HG03064 (cell line): ENCODE results near the gene RNF157.
"Not testable (repeated sequence)": the region's sequence is repeated elsewhere in the genome, so short reads cannot be mapped to it uniquely, and the experiment has no call there.

ENCODE experiments used
- ATAC-seq: cut with Tn5 transposase; IDR thresholded peaks from one replicate; pipeline ENCODE4 v1.9.1; 2021; ENCODE audit warnings: low read depth; ENCODE audit not compliant: unreplicated experiment

The RNF157 gene

GRCh38 chr17:76270770-76271668, 30.7 kb upstream of the RNF157 start:
- ATAC-seq: no peak

- ATAC-seq: no peak
These were observed 29.9 kb upstream of the RNF157 start for GRCh38 chr17:76270127-76270592.

DNA sequence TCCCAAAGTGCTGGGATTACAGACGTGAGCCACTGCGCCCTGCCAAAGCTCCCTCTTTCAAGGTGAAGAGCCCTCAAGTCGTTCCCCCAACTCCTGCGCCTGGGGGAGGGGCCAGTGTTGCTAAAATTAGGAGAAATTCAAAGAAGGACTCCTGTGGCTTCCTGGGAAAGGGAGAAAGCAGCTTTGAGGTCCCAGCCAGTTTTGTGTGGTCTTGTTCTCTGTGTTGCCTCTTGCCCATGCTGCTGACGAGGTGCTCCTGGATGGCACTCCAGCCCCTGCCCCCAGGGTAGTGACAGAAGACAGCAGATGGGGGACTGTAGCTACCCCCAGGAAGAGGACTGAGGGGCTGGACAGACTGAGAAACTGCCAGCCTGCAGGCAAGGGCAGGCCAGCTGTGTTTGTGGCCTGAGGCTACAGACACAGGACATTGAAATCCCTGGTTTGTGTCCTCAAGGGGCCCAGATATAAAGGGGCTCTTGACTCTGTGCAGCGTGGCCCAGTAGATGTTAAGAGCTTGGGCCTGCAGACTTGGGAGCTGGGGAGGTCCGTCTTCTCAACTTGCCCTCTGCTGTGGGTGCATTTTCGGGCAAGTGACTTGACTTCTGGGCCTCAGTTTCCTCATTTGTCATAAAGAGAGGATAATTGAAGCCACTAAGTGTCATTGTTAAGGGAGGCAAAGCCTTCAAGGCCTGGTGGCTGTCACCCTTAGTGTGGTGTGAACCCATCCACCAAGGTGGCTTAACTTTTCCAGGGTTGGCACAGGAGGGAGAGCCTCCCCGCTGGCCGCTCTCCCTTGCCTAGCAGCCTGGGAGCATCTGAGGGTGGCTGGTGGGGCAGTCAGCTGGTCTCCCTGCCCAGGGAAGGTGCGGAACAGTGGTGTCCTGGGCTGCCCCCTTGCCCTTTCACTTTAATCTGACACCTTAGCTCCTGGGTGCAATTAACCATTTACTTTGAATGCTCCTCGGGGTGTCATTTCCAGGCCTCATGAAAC, 29.0 kb upstream of the RNF157 start:
- no peak for ATAC-seq

GRCh38 chr17:76268015-76268749, 27.9 kb upstream of the RNF157 start:
- ATAC-seq: no peak

- ATAC-seq: not testable (repeated sequence)
These were observed 27.3 kb upstream of the RNF157 start for GRCh38 chr17:76267581-76268001.

DNA sequence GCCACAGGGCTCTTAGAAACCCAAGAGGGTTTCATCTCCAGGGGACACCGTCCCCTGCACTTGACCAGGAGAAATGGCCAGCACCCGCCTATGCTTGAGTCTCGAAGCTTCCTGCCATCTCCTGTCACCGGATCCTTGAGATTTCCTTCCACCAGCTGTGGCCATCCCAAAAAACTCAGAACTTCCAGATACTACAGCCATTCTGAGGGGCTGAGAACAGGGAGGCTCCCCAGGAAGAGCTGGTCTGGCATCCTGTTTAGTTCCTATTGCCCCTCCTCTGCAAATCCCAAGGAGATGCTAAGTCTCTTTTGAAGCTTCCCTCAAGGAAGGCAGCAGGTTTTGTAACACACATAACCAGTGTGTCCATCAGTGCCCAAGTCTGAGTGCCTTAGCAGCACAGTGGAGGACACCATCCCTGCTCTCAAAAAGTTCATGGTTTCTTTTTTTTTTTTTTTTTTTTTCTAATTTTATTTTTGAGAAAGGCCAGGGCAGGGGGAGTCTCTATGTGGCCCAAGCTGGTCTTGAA, 26.8 kb upstream of the RNF157 start:
- no peak for ATAC-seq

DNA sequence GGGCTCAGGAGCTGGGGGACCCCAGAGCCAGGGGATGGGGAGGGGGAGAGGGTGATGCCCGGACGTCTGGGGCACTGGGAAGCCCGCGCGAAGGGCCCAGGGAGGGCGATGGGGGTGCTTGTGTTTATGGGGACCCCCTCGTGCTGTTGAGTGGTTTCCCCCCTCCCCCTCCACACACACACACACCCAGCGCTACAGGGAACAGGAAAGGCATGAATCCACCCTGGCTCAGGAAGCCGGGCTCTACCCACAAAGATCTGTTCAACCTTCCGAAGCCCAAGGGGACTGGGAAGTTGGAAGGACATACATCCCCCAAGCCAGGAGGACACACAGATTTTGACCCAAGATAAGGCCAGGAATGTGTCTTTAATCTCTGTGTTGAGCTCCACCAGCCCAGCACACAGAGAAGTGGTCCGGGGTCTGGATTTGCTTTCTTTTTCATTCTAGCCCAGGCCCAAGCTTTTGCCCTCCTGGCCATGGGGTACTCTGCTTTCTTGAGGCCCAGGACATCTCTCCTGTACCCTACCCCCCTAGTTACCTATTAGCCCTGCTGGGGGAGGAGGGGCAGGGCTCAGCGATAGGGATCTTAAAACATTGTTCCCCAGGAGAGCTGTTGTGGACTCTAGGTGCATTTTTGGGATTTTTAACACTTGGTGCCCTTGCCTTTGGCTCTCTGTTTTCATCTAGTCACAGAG, 26.1 kb upstream of the RNF157 start:
- no peak for ATAC-seq

- no peak for ATAC-seq
These were observed 25.4 kb upstream of the RNF157 start for GRCh38 chr17:76265624-76266243.

- peak; percentile 54 for ATAC-seq
These were observed 24.7 kb upstream of the RNF157 start, which contains the start of gene UBALD2 for GRCh38 chr17:76264755-76265623. Gene UBALD2, plus strand, starts transcription at chr17:76265348. Its CDS starts 158 bp downstream, at chr17:76265506.

DNA sequence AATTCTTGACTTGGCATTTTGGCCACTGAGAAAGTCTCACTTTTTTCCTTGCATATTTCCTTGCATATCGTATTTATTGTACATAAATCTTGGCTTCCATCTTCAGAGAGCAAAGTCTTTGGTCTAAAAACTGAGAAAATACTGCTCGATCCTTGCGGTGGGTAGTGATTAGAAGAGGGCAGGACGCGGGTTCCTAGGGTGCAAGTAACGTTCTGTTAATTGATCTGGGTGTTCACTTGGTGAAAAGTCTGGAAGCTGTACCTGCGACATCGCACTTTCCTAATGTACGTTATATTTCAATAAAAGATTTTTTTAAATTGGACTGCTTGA, 24.1 kb upstream of the RNF157 start:
- peak; percentile 5 for ATAC-seq

- ATAC-seq: no peak
These were observed 23.6 kb upstream of the RNF157 start for GRCh38 chr17:76263896-76264295.

DNA sequence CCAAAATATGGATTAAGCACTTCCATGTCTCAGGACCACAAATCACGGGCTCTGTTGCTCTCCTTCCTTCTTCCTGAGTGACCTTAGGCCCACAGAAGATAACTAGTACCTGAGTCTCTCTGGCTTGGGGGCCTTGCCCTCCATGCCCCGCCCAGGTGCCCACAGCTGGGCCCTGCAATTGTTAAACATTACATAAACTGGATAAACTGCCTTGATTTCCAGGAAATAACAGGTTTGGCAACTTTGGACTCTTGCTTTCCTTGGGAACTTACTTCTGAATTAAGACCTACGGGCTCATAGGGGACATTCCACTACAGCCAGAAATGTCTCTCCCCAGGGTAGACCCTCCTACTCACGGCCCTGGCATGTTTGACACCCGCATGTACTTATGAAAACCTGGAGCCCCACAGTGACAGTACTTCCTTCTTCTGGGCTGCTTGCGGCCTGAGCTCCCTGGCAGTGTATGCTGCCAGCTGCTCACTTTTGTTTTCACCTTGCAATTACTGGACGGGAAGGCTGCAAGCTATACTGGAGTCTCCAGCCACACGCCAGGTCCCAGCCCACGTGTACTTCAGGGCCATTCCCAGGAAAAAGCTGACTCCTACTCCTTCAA, 22.5 kb upstream of the RNF157 start:
- no peak for ATAC-seq

- ATAC-seq: no peak
These were observed 21.3 kb upstream of the RNF157 start for GRCh38 chr17:76261421-76262215.

GRCh38 chr17:76260669-76261068, 20.4 kb upstream of the RNF157 start:
- no peak for ATAC-seq

DNA sequence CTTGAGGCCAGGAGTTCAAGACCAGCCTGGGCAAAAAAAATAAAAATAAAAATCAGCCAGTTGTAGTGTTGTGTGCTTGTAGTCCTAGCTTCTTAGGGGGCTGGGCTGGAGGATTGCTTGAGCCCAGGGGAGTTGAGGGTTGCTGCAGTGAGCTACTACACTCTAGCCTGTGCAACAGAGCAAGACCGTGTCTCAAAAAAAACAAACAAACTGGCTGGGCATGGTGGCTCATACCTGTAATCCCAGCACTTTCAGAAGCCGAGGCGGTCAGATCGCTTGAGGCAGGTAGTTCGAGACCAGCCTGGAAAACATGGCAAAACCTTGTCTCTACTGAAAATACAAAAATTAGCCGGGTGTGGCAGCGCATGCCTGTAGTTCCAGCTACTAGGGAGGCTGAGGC, 19.9 kb upstream of the RNF157 start:
- no peak for ATAC-seq

DNA sequence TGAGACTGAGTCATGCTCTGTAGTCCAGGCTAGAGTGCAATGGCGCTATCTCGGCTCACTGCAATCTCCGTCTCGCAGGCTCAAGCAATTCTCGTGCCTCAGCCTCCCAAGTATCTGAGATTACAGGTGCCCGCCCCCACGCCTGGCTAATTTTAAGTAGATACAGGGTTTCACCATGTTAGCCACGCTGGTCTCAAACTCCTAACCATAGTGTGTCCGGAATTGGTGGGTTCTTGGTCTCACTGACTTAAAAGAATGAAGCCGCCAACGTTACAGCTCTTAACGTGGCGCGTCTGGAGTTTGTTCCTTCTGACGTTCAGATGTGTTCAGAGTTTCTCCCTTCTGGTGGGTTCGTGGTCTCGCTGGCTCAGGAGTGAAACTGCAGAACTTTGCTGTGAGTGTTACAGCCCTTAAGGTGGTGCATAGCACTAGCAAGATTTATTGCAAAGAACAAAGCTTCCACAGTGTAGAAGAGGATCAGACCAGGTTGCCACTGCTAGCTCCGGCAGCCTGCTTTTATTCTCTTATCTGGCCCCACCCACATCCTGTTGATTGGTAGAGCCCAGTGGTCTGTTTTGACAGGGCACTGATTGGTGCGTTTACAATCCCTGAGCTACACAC, 16.2 kb upstream of the RNF157 start:
- not testable (repeated sequence) for ATAC-seq
